ENCODE data around the gene NPLOC4. TPM values are rescaled to one million over a fixed set of nuclear protein-coding genes. Genes with fewer than 3 reads are reported as not detected.

Gene NPLOC4
- total RNA-seq, 1 donor from 2014 or later, result 137 TPM

DNA sequence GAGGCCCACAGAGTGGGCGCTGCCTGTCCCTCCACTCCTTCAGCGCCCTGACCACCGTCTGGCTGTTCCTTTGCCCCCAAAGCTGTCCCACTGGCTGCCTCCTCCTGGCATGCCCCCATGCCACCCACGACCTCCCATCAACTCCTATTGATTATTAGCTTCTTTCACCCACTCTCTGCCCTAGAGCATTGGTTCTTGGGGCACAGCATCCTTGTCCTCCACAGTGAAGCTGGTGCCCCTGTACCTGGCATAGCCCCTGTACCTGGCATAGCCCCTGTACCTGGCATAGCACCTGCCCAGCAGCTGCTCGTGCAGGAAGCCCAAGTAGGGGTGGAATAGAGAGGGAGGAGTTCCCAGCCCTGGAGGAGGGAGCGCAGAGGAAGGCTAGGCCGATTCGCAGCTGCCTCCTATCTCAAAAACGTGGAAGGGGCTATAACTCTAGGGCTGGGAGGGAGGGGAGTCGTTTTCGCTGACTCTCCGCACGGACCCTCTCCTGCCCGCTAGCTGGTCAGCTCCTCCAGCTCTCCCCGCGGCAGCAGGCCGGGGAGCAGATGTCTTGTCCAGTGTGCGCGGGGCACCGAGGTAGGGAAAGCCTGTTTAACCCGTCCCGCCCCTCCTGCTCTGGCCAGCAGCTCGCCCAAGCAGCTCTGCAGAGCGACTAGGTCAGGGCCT, 118.7 kb downstream of the NPLOC4 start:
- Mint-ChIP-seq H3K36me3 (ENCODE audit: unreplicated experiment) (no peaks in the 10 kb centered on the region), H3K4me1 (ENCODE audit: low read depth, unreplicated experiment) (peaks cover 13% of the 10 kb centered on the region), H3K4me3 (ENCODE audit: unreplicated experiment) (peak overlapping the region; percentile 63), H3K27me3 (ENCODE audit: unreplicated experiment) (peaks cover 15% of the 10 kb centered on the region), H3K27ac (ENCODE audit: unreplicated experiment) (peak overlapping the region; percentile 57), H3K9me3 (ENCODE audit: unreplicated experiment) (peaks cover 14% of the 10 kb centered on the region)
- TF ChIP-seq, protein P1, sequence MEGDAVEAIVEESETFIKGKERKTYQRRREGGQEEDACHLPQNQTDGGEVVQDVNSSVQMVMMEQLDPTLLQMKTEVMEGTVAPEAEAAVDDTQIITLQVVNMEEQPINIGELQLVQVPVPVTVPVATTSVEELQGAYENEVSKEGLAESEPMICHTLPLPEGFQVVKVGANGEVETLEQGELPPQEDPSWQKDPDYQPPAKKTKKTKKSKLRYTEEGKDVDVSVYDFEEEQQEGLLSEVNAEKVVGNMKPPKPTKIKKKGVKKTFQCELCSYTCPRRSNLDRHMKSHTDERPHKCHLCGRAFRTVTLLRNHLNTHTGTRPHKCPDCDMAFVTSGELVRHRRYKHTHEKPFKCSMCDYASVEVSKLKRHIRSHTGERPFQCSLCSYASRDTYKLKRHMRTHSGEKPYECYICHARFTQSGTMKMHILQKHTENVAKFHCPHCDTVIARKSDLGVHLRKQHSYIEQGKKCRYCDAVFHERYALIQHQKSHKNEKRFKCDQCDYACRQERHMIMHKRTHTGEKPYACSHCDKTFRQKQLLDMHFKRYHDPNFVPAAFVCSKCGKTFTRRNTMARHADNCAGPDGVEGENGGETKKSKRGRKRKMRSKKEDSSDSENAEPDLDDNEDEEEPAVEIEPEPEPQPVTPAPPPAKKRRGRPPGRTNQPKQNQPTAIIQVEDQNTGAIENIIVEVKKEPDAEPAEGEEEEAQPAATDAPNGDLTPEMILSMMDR (IDR thresholded peaks at IDR 0.05; ENCODE audit: partially characterized antibody, unreplicated experiment), result no peak
- DNase-seq, result peak; percentile 68

DNA sequence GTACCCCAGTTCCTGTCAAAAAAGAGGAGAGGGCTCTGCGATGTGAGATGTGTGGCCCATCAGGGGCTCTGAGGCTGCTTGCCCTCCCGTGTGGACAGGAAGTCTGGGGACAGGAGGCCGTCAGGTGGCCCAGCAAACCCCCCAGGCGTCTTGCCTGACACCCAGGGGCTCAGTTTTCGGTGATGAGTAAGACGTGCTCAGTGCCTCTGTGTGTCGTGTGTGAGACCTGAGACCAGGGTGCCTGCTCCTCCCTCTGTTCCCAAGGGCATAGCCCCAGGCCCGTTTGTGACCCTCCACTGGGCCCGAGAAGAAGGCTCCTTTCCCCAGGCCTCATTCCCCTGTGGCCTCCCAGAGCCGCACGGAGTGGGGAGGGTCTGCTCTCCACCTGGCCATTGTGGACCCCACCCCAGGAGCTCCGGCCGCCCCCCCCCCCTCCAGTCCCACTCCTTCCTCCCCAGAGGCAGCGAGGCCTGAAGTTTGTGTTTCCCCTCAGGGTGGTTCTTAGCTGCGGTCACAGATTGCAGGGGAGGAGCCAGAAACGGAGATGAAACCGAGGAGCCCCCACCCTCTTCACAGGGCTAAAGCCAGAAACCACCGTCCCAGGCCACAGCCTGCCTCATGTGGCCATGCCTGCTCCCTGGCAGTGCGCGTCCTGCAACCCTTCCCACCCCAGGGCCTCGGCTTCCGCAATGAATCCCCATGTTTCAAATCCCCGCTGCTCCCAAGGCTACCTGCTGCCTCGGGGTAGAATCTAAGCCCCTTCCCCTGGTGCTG, 119.4 kb downstream of the NPLOC4 start:
- DNase-seq, result no peak
- Mint-ChIP-seq H3K9me3 (ENCODE audit: unreplicated experiment) (peaks cover 14% of the 10 kb centered on the region), H3K36me3 (ENCODE audit: unreplicated experiment) (no peaks in the 10 kb centered on the region), H3K27me3 (ENCODE audit: unreplicated experiment) (peaks cover 13% of the 10 kb centered on the region), H3K4me3 (ENCODE audit: unreplicated experiment) (peak overlapping the region; percentile 63), H3K27ac (ENCODE audit: unreplicated experiment) (peak overlapping the region; percentile 57), H3K4me1 (ENCODE audit: low read depth, unreplicated experiment) (peaks cover 13% of the 10 kb centered on the region)
- TF ChIP-seq, protein P1 (IDR thresholded peaks at IDR 0.05; ENCODE audit: partially characterized antibody, unreplicated experiment), result no peak

DNA sequence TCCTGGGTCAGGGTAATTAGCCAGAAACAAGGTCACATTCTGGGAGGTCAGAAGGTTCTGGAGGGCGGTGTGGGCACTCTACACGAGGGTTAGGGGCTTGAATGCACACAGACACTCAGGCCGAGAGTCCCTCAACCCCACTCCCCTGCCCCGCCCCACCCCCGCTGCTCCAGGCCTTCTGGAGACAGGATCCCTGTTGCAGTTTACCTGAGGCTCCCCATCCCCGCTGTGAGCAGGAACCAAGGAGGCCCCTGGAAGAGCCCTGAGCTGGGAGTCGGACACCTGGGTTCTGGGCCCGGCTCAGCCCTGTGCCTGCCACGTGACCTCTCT, 119.9 kb downstream of the NPLOC4 start:
- Mint-ChIP-seq H3K27me3 (ENCODE audit: unreplicated experiment) (peaks cover 12% of the 10 kb centered on the region), H3K9me3 (ENCODE audit: unreplicated experiment) (peaks cover 14% of the 10 kb centered on the region), H3K27ac (ENCODE audit: unreplicated experiment) (no peak overlapping the region), H3K36me3 (ENCODE audit: unreplicated experiment) (peaks cover under 1% of the 10 kb centered on the region), H3K4me1 (ENCODE audit: low read depth, unreplicated experiment) (peaks cover 13% of the 10 kb centered on the region), H3K4me3 (ENCODE audit: unreplicated experiment) (peak overlapping the region; percentile 92)
- DNase-seq, result no peak
- TF ChIP-seq, protein P1 (IDR thresholded peaks at IDR 0.05; ENCODE audit: partially characterized antibody, unreplicated experiment), result no peak

DNA sequence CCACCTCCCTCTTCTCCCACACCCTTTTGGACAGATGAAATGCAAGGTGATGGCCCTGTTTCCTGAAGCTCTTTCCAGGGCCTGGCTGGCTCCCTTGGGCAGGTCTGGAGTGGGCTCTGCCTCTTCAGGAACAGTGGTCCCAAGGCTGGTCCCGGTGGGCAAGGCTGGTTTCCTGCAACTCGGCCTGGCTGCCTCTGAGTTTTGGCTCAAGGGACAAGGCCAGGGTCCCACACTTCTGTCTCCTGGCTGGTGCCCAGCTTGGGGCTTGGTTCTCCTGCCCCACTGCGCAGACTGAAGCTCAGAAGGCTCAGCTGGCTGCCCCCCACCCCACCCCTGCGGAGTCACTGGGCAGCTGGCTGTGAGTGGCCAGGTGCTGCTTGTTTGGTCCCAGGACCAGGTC, 120.5 kb downstream of the NPLOC4 start:
- H3K27ac Mint-ChIP-seq (ENCODE audit: unreplicated experiment), result no peak overlapping the region
- peaks cover 5% of the 10 kb centered on the region for H3K36me3 Mint-ChIP-seq (ENCODE audit: unreplicated experiment)
- peaks cover 17% of the 10 kb centered on the region for H3K27me3 Mint-ChIP-seq (ENCODE audit: unreplicated experiment)
- H3K4me3 Mint-ChIP-seq (ENCODE audit: unreplicated experiment), result peak overlapping the region; percentile 92
- TF ChIP-seq, protein P1 (IDR thresholded peaks at IDR 0.05; ENCODE audit: partially characterized antibody, unreplicated experiment), result no peak
- DNase-seq, result no peak
- peaks cover 11% of the 10 kb centered on the region for H3K4me1 Mint-ChIP-seq (ENCODE audit: low read depth, unreplicated experiment)
- peaks cover 18% of the 10 kb centered on the region for H3K9me3 Mint-ChIP-seq (ENCODE audit: unreplicated experiment)

DNA sequence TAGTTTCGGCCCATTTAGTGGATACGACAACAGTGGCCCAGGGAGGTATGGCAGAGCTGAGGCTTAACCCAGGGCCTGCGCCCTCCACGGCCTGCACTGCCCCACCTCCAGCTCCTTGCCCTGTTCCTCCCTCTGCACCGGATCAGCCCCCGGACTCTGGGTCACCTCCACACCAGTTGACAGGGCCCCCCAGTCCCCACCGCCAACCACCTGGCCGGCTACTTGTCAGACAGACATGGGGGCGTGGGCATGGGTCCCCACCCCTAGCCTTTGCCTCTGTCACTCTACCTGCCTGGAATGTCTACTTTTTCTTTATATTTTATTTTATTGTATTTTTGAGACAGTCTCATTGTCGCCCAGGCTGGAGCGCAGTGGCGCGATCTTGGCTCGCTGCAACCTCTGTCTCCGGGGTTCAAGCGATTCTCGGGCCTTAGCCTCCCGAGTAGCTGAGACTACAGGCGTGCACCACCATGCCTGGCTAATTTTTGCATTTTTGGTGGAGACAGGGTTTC, 121.3 kb downstream of the NPLOC4 start:
- no peak for DNase-seq
- Mint-ChIP-seq H3K27me3 (ENCODE audit: unreplicated experiment) (peaks cover 23% of the 10 kb centered on the region), H3K4me3 (ENCODE audit: unreplicated experiment) (peak overlapping the region; percentile 92), H3K4me1 (ENCODE audit: low read depth, unreplicated experiment) (peaks cover 9% of the 10 kb centered on the region), H3K9me3 (ENCODE audit: unreplicated experiment) (peaks cover 25% of the 10 kb centered on the region), H3K36me3 (ENCODE audit: unreplicated experiment) (peaks cover 14% of the 10 kb centered on the region), H3K27ac (ENCODE audit: unreplicated experiment) (peak overlapping the region; percentile 91)
- TF ChIP-seq, protein P1 (IDR thresholded peaks at IDR 0.05; ENCODE audit: partially characterized antibody, unreplicated experiment), result no peak
